Spleen (tissue), 11 donors: ENCODE measurements around the gene ERC1. TPM values are rescaled to one million over a fixed set of nuclear protein-coding genes. Genes with fewer than 3 reads are reported as not detected.

Experiments
- DNase-seq: peaks from one replicate; pipeline ENCODE4 v3.0.0-alpha.2; 2020
- H3K27ac ChIP-seq, 8 donors: fragments of 200-600 bp; sonication (generic) in 7 of 8; 1 replicate in 4 of 8; 2 replicates in 4 of 8; pipeline versions ENCODE4 v1.5.0 to v1.8.0; 2016 to 2021; ENCODE audit warnings: inconsistent platforms in 4 of 8, mild to moderate bottlenecking in 4 of 8, moderate library complexity in 1 of 8
- H3K27me3 ChIP-seq, 7 donors: fragments of 200-600 bp; sonication (generic) in 6 of 7; replicated peaks in 1 of 7; 1 replicate in 4 of 7; 2 replicates in 3 of 7; pipeline versions ENCODE4 v1.5.0 to v1.8.0; 2016 to 2021; ENCODE audit warnings: inconsistent platforms in 3 of 7, mild to moderate bottlenecking in 1 of 7
- H3K36me3 ChIP-seq, 6 donors: fragments of 200-600 bp; sonication (generic) in 5 of 6; 1 replicate in 4 of 6; 2 replicates in 2 of 6; pipeline versions ENCODE4 v1.5.0 to v1.8.0; 2016 to 2021; ENCODE audit warnings: inconsistent platforms in 2 of 6
- H3K4me1 ChIP-seq, 6 donors: fragments of 200-600 bp; sonication (generic) in 5 of 6; 1 replicate in 3 of 6; 2 replicates in 3 of 6; pipeline versions ENCODE4 v1.5.0 to v1.8.0; 2016 to 2021; ENCODE audit warnings: inconsistent platforms in 3 of 6
- H3K4me3 ChIP-seq, 8 donors: fragments of 200-600 bp; sonication (generic) in 7 of 8; 1 replicate in 4 of 8; 2 replicates in 4 of 8; pipeline versions ENCODE4 v1.5.0 to v1.8.0; 2016 to 2021; ENCODE audit warnings: inconsistent platforms in 4 of 8, mild to moderate bottlenecking in 4 of 8, moderate library complexity in 2 of 8
- H3K9me3 ChIP-seq, 8 donors: fragments of 200-600 bp; sonication (generic) in 7 of 8; 1 replicate in 4 of 8; 2 replicates in 4 of 8; pipeline versions ENCODE4 v1.5.0 to v1.8.0; 2016 to 2021; ENCODE audit warnings: inconsistent platforms in 4 of 8
- POLR2A ChIP-seq, 3 donors: fragments of 450-650 bp; IDR thresholded peaks; one replicate each; pipeline ENCODE4 v1.5.1; 2017; ENCODE audit warnings: antibody characterized with exemption in 3 of 3, mild to moderate bottlenecking in 1 of 3
- POLR2AphosphoS5 ChIP-seq, 3 donors: sonication (generic); formaldehyde crosslinking; IDR thresholded peaks; one replicate each; pipeline ENCODE4 v1.5.1; 2017; ENCODE audit warnings: antibody characterized with exemption in 3 of 3
- WGBS, 5 donors: extraction: QIAGEN DNeasy Blood & Tissue Kit in 3 of 5; methylation state at CpG; one replicate each; pipeline versions ENCODE4 v1.1.5 to v1.1.7; 2013 to 2018; 5-methylcytosine and 5-hydroxymethylcytosine counted together
- intact Hi-C: fragments of 100-400 bp; cut with DNase I; formaldehyde crosslinking; loops from one replicate; pipeline ENCODE4 v1.15.0; 2023; ENCODE audit warnings: low total_unique reads
- polyA plus RNA-seq, 3 donors: library from polyadenylated mRNA; stranded (reverse); fragments of 200-250 nt; gene quantifications; one replicate each; pipeline ENCODE4 v1.2.1, GENCODE V29; 2013
- total RNA-seq, 7 donors: library from RNA; depleted of rRNA in 3 of 7; stranded (reverse); fragments of >200 nt in 3 of 7; fragmentation: NEBNext Ultra II Directional in 4 of 7; extraction: Animal tissue kit (Norgen Biotek cat#: 25700) in 4 of 7; gene quantifications; one replicate each; pipeline versions ENCODE4 v1.1.0 to v1.2.1, GENCODE V29; 2016 to 2021
- TF ChIP-seq, protein P1 (sequence below), 11 experiments: fragments of 200-600 bp in 7 of 11; fragments of 450-650 bp in 4 of 11; sonication (generic) in 4 of 11; IDR thresholded peaks in 8 of 11; conservative IDR thresholded peaks in 3 of 11; 1 replicate in 7 of 11; 2 replicates in 4 of 11; pipeline versions ENCODE4 v1.4.0 to v1.8.0; 2016 to 2021; ENCODE audit warnings: antibody characterized with exemption in 11 of 11, inconsistent platforms in 4 of 11, mild to moderate bottlenecking in 1 of 11
- donor health status: healthy with polysubstance abuse.
- donor health status: DM: no; HTN: no; CAD: no; lungs with moderate emphysema.
- donor health status: DM: no; HTN: no; CAD: no.
- donor health status: Bipolar disorder and iron deficiency.
- donor health status: healthy.
- donor health status: DM: no; HTN: no; CAD: no.
- donor health status: DM: yes; HTN: yes; CAD: no.

ERC1 gene
- total and polyA plus RNA-seq, 10 donors: 1.2 to 73.4 (median 42.6) TPM

DNA sequence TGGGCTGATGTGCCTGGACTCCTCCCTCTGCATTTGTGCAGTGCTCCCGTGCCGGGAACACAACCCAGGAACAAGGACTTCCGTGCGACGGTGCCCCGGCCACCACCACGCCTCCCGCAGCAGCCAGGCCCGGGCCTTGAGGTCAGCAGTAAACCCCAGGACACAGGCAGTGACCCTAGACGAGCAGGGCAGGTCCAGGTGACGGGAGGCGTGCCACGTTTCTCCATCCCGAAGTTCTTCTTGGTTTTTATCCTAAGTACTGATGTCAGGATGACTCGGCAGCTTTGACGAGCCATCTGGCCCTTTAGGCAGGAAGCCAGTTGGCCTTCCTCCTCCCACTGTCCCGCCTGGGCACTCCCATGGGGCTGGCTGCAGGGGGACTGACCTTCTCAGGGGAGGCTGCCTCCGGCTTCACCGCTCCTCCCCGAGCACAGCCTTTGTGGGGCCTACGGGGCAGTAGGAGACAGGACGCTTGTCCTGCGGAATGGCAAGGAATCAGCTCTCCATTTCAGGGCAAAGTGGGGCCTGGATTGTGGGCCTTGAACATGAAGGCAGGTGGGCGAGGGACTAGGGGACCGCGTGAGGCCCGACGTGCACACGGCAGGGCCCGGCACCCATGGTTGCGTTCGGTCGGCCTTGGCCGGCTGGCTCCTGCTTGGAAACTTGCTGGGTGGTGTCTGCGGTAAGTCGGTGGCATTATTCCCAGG is 509.2 kb downstream of the ERC1 start:
- intact Hi-C loops: no loop called here
- no peak for DNase-seq

DNA sequence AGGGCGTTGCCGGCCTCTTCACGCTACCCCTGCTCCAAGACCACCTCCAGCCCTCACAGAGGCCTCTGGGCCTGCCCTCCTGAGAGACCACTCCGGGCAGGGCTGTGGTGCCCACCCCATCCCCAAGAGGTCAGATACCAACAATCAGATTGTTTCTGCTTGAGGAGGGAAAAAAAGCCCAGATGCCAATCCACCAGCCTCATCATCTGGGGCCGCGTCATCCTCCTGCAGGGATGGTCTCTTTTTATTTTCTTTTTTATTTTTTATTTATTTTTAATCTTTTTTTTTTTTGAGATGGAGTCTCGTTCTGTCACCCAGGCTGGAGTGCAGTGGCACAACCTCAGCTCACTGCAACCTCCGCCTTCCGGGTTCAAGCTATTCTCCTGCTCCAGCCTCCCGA is 510.0 kb downstream of the ERC1 start:
- H3K36me3 ChIP-seq: no peaks in the 10 kb centered on the region
- no peak overlapping the region for H3K4me3 ChIP-seq
- H3K9me3 ChIP-seq: no peaks in the 10 kb centered on the region
- intact Hi-C loops: no loop called here
- no peak overlapping the region for H3K27ac ChIP-seq
- peaks cover 0 to 14% (median 2%) of the 10 kb centered on the region in 6 donors for H3K4me1 ChIP-seq
- peaks cover 0 to 40% (median 0%) of the 10 kb centered on the region in 7 donors for H3K27me3 ChIP-seq
- TF ChIP-seq POLR2AphosphoS5 (IDR thresholded peaks at IDR 0.05) (no peak), POLR2A (IDR thresholded peaks at IDR 0.05) (no peak)
- TF ChIP-seq, protein P1, sequence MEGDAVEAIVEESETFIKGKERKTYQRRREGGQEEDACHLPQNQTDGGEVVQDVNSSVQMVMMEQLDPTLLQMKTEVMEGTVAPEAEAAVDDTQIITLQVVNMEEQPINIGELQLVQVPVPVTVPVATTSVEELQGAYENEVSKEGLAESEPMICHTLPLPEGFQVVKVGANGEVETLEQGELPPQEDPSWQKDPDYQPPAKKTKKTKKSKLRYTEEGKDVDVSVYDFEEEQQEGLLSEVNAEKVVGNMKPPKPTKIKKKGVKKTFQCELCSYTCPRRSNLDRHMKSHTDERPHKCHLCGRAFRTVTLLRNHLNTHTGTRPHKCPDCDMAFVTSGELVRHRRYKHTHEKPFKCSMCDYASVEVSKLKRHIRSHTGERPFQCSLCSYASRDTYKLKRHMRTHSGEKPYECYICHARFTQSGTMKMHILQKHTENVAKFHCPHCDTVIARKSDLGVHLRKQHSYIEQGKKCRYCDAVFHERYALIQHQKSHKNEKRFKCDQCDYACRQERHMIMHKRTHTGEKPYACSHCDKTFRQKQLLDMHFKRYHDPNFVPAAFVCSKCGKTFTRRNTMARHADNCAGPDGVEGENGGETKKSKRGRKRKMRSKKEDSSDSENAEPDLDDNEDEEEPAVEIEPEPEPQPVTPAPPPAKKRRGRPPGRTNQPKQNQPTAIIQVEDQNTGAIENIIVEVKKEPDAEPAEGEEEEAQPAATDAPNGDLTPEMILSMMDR (IDR thresholded peaks at IDR 0.05 in 8 of 11, conservative IDR thresholded peaks at IDR 0.05 in 3 of 11): no peak
- 86 to 96% (median 89%) methylated on average over 8 to 10 of the region's 10 CpGs for WGBS, 5 donors
- no peak for DNase-seq

More for the DNA sequence above, 509.2 kb downstream of the ERC1 start:
- Histone ChIP-seq H3K36me3 (no peaks in the 10 kb centered on the region), H3K4me3 (no peak overlapping the region), H3K27ac (no peak overlapping the region), H3K27me3 (peaks cover 0 to 35% (median 0%) of the 10 kb centered on the region in 7 donors), H3K9me3 (no peaks in the 10 kb centered on the region), H3K4me1 (peaks cover 0 to 14% (median 2%) of the 10 kb centered on the region in 6 donors)
- WGBS, 5 donors: 75 to 83% (median 80%) methylated on average over 36 of the region's 36 CpGs
- TF ChIP-seq POLR2A (IDR thresholded peaks at IDR 0.05) (no peak), POLR2AphosphoS5 (IDR thresholded peaks at IDR 0.05) (peak in 2 of 3 donors; percentile 33 to 47)
- TF ChIP-seq, protein P1 (IDR thresholded peaks at IDR 0.05 in 8 of 11, conservative IDR thresholded peaks at IDR 0.05 in 3 of 11): no peak

DNA sequence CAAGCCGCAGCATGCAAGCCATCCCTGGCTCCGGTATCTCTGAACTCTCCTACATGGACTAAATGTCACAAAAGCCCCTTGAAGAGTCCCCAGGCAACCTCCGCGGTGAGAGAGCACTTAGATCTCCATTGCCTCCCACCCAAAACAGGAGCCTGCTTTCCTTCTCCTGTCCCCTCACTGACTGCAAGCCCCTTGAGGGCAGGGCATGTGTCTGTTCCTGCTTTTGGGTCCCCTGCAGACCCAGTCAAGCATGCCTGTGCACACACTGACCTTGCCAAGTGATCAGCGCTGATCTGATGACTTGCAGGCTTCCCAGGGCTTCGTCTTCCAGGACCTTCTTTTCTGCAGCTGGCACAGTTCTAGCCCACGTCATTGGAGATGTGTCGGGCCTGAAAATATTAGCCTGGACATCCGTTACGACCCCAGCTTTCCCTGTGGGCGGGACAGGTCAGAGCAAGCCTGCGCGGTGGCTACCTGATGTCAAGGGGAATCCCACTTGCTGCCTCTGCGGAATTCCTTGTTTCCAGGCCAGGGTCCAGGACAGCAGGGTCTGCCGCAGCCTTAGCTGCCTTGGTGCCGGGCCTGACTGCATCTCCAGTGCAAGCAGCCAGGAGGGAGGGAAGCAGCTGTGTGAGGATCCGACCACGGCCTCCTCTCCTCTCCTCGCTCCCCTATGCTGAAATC is 510.8 kb downstream of the ERC1 start:
- no peak for DNase-seq
- H3K27me3 ChIP-seq: peaks cover 0 to 40% (median 0%) of the 10 kb centered on the region in 7 donors
- no peaks in the 10 kb centered on the region for H3K9me3 ChIP-seq
- TF ChIP-seq POLR2A (IDR thresholded peaks at IDR 0.05) (no peak), POLR2AphosphoS5 (IDR thresholded peaks at IDR 0.05) (no peak)
- TF ChIP-seq, protein P1 (IDR thresholded peaks at IDR 0.05 in 8 of 11, conservative IDR thresholded peaks at IDR 0.05 in 3 of 11): no peak
- no peak overlapping the region for H3K27ac ChIP-seq
- intact Hi-C loops: no loop called here
- H3K4me3 ChIP-seq: no peak overlapping the region
- peaks cover 0 to 14% (median 2%) of the 10 kb centered on the region in 6 donors for H3K4me1 ChIP-seq
- no peaks in the 10 kb centered on the region for H3K36me3 ChIP-seq
- 92 to 95% (median 94%) methylated on average over 19 of the region's 19 CpGs for WGBS, 5 donors

GRCh38 chr12:1502379-1502720 is 511.3 kb downstream of the ERC1 start:
- intact Hi-C loops: no loop called here
- peaks cover 0 to 40% (median 0%) of the 10 kb centered on the region in 7 donors for H3K27me3 ChIP-seq
- DNase-seq: no peak
- TF ChIP-seq POLR2AphosphoS5 (IDR thresholded peaks at IDR 0.05): no peak
- TF ChIP-seq POLR2A (IDR thresholded peaks at IDR 0.05): no peak
- TF ChIP-seq, protein P1 (IDR thresholded peaks at IDR 0.05 in 8 of 11, conservative IDR thresholded peaks at IDR 0.05 in 3 of 11): no peak
- WGBS, 5 donors: 47 to 68% (median 53%) methylated on average over 6 of the region's 6 CpGs
- no peaks in the 10 kb centered on the region for H3K36me3 ChIP-seq
- no peak overlapping the region for H3K27ac ChIP-seq
- H3K4me3 ChIP-seq: no peak overlapping the region
- no peaks in the 10 kb centered on the region for H3K9me3 ChIP-seq
- peaks cover 0 to 14% (median 2%) of the 10 kb centered on the region in 6 donors for H3K4me1 ChIP-seq
